HG03280 (cell line): ENCODE measurements around the gene ERC2.

Experiments
- ATAC-seq: cut with Tn5 transposase; IDR thresholded peaks from one replicate; pipeline ENCODE4 v1.9.1; 2021; ENCODE audit warnings: mild to moderate bottlenecking, moderate library complexity; ENCODE audit not compliant: unreplicated experiment

ERC2 gene

DNA sequence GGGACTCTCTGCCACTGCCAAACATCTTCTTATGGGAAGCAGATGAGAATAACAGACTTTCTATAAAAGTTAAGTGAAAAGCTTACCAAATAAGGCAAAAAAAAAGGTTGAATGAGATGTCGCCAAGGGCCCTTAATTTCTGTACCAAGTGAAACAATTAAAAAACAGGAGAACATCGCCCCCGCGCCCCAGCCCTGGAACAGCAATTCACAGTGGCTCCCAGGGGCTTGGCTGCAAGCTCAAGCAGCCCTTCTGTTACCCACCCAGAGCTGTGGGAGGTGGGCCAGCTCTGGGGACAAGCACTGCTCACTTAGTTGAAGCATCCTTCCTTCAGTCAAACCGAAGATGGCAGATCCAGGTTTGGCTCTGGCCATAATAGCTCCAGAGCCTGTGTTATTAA is 208.0 kb downstream of the ERC2 start:
- ATAC-seq = no peak

DNA sequence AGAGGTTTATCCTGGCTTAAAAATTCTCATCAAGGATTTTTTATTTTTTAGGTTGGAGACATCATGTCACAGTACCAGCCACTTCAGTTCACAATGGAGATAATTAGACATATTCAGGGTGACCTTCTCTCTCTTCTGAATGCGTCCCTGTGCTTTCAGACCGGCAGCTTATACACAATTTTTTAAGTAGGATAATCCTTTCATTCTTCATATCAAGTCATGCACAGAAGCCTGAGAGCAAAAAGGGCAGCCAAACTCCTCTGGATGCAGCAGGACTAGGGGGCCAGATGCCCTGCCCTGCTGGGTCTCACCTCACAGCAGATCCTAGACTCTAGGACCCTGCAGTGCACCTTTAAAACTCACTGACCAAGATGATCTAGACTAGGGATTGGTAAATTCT is 210.4 kb downstream of the ERC2 start:
- no peak for ATAC-seq

DNA sequence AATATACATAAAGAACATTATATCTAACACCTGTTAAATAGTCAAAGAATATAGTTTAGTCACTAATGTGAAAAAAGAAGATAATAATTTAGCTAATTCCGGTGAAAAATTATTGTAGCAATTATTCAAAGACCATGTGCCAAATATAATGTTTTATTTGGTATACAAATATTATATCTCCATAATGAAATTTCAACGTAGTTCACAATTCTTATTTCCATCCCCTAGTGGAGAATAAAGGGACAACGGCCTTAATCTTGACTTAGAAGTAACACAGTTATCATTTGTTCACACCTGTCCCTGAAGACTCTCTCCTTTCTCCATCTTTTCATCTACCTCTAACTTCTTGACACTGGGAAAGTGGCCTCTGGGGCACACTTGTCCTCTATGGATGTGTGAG is 213.4 kb downstream of the ERC2 start:
- no peak for ATAC-seq

DNA sequence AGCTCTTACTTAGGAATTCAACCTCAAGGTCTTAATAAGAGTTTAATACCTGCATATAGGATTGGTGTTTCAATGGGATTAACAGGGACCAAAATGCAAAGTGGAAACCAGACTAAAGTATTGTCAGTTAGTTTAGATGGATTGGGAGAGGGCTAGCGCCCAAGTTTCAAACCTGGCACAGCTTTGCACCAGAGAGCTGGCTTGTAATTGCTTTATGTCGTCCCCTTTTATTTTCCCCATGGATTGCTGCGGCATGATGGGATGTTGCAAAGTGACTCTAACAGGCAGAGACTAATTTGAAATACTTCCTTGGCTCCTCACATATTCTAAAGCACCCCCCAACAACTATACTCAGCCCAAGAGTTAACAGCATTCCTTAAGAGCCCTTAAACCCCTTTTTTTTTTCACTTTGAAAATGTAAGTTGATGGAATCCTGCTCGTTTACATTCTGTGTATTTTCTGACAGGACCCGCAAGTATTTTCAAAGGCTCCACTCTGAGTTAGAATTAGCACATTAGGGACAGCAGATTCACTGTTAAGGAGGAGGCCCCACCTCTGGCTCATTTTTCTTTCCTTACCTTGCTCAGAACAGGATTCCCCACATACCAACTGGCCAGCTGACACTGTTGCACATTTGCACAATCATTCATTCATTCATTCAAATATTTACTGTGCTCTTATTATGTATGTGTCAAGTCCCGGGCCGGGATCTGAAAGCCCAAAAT is 214.2 kb downstream of the ERC2 start:
- no peak for ATAC-seq

DNA sequence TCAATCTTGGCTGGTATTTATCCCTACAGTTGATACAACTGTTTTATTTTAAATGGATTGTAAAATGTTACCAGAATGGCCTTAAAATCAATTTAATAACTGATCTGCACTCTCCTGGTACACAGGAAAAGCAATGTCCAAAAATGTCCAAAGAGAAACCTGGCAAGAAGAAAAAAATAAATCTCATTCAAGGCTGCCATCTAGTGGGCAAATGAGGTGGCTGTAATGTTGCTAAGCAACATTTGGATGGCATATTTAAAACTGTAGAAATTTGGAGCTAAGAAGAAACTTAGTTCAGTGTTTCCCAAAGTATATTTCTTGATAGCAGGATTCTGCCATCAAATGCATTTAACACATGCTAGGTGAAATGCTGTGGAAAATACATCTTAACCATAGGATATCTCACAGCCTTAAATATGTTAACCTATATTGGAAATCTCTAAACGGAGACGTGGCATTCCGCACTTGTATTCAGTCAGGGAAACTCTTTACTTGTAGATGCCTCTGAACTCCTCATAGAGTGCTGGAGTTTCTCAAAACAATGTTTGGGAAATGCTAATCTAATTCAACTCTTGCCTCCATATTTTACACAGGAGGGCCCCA is 216.8 kb downstream of the ERC2 start:
- no peak for ATAC-seq

DNA sequence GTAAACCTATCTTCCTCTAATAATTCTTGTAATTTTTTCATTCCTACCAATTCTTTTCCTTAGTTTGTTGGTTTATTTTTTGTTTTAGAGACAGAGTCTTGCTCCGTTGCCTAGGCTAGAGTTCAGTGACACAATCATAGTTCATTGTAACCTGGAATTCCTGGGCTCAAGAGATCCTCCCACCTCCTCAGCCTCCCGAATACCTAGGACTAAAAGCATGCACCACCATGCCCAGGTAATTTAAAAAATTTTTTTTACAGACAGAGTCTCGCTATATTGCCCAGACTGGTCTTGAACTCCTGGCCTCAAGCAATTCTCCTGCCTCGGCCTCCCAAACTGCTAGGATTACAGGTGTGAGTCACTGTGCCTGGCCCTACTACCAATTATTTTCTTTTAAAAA is 220.2 kb downstream of the ERC2 start:
- no peak for ATAC-seq

DNA sequence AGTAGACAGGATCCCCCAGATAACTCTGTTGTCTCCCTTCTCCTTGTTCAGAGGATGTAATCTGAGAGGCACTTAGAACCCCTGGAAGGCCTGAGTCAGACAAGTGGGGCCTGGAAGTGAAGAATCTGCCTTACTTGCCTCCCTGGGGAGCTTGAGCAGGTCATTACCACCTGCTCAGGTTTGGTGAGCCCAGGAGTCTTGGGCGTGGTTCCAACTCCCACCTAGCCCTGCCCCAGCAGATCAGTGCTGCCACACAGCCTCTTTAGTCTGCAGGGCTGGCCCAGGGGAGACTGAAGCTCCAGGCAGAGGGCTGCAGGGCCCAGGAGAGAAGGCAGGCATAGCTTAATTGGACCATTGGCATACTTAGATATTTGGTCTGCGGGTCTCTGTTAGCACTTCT is 230.0 kb downstream of the ERC2 start:
- no peak for ATAC-seq

DNA sequence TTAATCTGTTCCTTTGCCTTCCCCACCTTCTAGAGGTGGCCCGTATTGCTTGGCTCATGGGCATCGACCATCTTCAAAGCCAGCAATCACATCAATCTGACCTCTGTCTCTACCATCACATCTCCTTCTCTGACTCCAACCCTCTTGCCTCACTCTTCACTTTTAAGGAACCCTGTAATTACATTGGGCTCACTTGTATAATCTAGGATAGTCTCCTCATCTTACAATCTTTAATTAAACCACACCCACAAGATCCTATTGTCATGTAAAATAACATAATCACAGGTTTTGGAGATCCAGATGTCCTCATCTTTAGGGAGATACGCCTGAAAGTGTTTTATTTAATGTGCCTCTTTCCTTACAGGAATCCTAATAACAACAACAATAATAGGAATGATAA is 234.5 kb downstream of the ERC2 start:
- ATAC-seq = no peak

DNA sequence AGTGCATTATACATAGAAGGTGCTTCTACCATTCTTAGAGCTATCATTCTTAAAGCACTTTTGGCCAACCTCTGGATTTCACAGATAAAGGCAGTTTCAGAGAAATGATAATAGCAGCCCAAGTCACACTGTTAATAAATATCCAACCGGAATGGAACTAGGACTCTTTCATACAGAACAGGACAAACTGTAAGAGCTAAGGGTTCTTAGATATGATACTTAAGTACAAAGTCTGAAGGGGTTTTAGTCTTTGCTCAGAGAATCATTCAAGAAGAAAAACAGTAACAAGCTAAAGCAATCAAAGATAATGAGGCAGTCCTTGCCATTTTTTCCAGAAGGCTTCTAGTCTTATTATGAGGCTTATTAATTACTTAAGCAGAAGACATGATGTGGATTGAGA is 239.0 kb downstream of the ERC2 start:
- ATAC-seq = no peak

DNA sequence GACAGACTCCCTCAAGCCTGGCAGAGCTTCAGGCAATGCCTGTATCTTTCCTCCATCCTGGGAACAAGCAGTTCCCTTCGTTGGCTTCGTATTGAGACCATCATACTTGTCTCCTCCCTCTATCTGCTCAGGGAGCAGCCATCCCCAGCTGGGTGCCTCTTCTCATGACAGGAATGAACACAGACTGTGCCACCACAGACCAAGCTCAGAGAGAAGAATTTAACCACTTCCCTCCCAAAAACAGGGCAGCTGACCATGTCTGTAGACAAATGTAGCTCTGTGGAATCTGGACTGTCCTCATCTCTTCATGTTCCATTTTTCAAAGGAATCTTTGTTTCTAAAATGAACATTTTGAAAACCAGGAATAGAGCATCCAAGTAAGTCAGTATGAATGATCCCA is 245.4 kb downstream of the ERC2 start:
- ATAC-seq = no peak

DNA sequence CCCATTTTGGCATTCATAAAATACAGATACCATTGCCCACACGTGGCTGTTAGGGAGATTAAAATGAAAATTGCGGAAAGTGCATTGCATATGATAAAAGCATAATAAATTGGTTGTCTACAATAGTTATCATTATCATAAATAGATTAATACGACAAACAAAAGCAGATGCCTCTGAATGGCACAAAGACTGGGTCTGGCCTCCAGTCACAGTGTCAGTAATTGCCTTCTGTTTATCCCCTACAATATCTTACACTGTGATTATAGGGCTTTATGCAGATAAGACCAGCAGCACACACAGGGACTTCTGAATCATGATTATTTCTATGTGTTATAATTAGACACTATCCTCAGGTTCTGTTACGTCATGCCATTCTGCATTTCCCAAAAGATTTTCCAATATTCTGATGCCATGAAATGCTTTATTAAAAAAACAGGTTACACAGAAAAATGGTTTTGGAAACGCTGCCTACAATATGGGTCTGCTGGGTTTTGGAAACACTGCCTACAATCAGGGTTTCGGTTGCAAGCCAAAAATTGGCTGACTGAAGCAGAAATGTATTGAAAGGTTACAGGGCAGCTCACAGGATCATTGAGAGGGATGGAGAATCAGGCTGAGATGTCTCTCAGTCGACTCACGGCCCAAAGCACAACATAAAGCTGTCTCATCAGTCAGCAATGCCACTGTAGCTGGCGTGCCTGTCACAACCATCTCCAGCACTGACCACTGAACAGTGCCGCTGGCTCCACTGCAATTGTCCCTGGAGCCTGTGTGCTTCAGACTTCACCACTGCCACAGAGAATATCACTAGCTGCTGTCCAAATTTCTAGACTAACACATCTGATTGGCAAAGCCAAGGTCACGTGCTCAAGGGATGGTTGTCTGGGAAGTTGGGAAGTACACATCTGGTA is 248.1 kb downstream of the ERC2 start:
- no peak for ATAC-seq

DNA sequence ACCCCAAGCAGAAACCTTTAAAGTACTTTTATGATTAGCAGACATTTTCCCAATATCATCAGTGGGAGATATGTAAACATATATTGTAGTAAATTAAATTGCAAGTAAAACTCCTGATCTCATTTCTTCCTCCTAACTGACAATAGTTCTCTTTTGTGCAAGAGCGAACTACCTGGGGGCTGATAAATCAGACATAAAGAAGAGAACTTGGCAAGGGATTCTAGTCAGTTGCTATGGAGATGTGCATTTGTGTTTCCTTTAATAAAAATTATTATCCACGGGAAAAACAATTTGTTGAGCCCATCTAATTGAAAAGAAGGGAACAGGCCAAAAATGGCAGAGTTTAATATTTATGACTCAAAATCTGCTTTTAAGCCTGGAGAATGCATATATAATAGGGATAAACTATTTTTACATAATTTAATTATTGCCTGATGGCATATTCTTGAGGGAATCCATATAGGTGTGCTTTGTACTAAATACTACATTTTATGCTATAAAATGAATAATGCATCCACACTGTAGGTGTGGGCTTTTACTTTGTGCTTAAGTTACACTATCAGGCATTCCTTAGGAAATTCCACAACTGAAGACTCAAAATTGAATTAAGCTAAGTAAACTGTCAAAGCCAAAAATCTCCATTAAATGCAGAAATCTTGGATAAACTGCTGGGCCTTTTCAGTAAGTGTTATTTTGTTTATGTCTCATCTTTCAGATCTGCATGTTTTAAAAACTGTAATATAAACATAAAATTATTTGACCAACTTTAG is 258.1 kb downstream of the ERC2 start:
- ATAC-seq = no peak

DNA sequence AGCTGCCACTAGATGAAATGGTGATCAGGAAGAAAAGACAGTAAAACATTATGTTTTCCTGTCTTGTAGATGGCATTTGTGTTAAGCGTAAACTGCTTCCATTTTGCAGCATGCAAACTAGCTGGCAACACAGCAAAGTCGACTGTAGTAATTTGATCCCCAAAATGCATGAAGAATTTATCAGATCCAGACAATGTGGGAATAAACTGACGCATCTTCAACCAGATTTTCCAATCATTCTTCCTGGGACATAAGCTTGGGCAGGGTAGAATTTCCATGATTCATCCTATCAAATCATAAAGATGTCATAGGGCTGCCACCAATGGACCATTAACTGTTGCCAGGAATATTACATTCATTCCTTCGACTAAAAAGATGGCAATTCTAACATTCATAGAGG is 260.3 kb downstream of the ERC2 start:
- no peak for ATAC-seq

DNA sequence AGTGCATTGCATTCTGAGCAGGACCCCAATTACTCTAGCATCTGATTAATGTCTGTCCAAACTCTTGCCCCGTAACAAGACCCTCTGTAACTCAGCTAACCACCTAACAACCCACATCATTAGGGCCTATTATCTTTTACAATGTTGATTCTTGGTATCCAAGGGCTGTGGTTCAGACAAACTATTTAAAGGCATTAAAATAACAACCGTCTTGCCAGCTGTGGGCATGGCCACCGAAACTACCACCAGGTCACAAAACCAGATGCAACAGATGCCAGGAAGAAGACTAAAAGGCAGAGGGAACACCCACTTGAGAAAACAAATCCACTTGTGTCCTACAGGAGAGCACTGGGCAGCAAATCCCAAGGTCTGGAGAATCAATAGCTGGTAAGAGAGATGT is 262.9 kb downstream of the ERC2 start:
- ATAC-seq = no peak

DNA sequence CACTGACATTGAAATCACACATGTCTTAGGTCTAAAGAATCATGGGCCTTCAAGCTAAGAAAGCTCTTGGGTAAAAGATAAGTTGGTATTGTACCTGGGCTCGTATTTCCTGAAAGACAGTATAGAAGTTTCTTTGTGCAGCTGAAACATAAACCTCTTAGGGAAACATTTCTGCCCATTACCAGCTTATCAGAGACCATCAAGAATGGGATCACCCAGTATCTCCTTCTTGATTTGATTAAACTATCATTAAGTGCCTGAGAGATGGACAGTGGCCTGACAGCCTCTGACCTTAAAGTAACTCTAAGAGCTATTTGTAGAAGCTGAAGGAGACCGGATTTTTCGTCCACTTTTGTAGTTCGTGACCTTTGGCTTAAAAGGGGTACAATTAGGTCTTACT is 265.3 kb downstream of the ERC2 start:
- no peak for ATAC-seq

DNA sequence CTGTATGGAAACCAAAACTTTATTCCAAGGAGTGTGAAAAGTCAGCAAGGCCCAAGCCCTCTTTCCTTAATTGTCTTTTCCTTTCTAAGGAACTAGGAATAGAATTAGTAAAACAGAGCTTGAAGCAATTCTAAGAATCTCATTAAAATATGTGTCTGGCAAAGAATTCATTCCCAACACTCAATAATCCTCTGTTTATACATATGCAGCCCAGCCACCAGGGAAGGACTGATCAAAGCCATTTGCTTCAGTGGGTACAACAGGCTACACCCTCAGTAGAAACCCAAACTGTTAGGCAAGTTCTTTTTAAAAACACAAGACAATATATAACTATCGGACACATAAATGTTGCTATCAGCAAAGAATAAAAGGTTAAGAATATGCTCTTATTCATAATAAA is 266.9 kb downstream of the ERC2 start:
- ATAC-seq = no peak

DNA sequence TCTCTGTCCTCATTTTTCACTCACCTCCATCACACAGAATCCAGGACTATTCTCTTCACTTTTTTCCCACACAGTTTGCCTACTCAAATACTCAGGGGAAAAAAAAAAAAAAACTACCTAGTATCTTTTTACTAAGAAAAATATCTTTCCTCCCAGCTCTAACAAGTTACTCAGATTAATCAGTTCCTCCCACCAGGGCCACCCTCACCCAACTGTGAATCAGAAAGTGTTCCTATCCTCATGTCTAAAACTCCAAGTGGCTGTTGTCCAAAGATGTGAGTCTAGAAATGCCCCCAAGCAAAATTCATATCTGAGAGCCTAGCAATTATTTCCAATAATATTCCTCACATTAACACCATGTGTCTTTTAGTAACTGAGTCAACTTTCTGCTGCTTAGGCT is 268.0 kb downstream of the ERC2 start:
- ATAC-seq = no peak

DNA sequence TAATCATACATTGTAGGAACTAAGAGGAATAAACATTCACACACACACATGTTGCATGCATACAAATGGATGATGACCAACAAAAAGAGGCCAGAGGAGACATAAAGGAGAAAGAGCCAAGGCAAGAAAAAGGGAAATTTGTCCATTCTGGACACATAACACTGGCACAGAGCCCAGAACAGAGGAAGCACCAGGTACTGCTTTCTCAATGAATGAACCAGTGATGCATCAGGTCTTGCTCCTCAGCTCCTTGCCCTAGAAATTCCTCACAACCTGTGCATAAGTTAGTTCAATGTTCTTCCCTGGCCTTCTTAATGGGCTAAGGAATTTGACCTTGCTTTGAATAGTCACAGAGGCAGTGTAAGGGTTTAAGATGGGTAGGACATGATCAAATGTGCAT is 270.3 kb downstream of the ERC2 start:
- no peak for ATAC-seq

DNA sequence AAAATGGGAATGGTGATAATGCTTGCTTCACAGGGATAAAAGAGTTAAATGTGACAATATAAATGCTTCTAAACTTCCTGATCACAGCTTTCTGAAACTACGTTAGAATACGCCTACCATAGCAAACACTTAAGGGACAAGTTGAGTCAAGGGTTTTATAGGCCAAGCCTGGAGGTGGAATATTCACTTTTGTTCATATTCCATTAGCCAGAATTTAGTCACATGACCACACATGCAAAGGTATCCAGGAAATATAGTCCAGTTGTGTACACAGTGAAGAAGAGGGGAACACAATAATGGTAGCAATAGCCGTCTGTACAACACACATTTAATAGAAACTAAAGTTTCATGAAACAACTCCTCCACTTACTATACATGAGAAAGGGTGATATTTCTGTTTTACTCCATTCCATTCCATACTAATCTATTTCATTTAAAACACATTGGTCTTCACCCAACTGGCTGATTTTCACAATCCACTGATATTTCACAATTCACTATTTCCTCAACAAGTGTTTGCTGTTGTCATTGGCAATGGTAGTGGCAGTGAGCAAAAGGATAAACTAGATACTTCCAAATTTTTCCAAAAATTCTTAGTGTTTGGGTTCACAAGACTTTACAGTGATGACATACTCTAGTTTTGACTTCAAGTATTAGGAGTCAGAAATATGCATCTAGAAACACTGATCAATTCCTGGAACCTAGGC is 270.9 kb downstream of the ERC2 start:
- no peak for ATAC-seq

DNA sequence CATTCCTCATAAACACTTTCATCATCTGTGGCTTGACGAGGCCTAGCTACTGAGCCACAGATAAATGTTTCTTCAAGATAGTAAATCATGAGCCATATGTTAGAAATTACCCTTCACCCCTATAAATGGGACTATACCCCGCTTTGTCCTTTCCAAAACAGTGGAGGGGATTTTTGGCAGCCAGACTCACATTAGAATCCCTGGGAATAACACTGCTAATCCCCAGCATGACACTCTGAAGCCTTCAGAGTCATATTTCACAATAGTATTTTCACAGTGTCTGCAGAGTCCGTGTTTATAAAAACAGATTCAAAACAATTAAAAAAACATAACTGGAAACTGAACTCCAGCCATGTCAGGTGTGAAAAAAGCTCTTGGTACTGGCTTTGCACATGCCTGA is 271.6 kb downstream of the ERC2 start:
- no peak for ATAC-seq

DNA sequence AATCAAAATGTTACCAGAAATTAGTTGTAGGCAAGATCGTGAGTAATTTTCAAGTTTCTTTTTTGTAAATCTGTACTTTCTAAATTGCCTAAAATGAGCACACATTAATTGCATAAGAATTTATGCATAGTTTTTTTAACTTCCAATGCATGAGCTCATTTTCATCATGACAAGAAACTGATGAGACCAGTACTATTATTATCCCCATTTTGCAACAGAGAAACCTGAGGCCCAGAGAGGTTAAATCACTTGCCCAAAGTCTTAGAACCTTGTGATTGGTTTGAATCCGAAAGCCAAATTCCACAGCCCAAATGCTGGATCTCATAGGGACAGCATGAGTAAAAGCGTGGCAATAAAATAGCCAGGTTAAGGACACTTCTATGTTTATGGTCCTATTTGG is 274.7 kb downstream of the ERC2 start:
- ATAC-seq = no peak
